ENCODE data around the gene PPIL3.

Gene PPIL3

GRCh38 chr2:200852605-200853004, 36.3 kb downstream of the PPIL3 start:
- no peak overlapping the region for H2AFZ ChIP-seq (ENCODE audit: low read depth)
- no peak overlapping the region for H3K27ac ChIP-seq
- TF ChIP-seq CTCF (conservative IDR thresholded peaks at IDR 0.05; ENCODE audit: low read depth, low read length): no peak
- no peaks in the 10 kb centered on the region for H3K27me3 ChIP-seq (ENCODE audit: insufficient read depth, low read depth)
- no peaks in the 10 kb centered on the region for H3K4me1 ChIP-seq (ENCODE audit: low read depth, poor library complexity, severe bottlenecking)
- no peak overlapping the region for H3K4me3 ChIP-seq (IDR thresholded peaks at IDR 0.05; ENCODE audit: insufficient read depth, low read depth, low read length)
- H3K4me2 ChIP-seq: no peak overlapping the region
- H3K79me2 ChIP-seq (ENCODE audit: insufficient read depth, low read depth): peaks cover 14% of the 10 kb centered on the region
- H3K36me3 ChIP-seq (ENCODE audit: insufficient read depth): peaks cover 35% of the 10 kb centered on the region; the same call in 1 of the 2 replicates
- H3K9ac ChIP-seq: no peak overlapping the region
- H4K20me1 ChIP-seq (ENCODE audit: insufficient read depth): peaks cover 10% of the 10 kb centered on the region; the same call in 1 of the 2 replicates

GRCh38 chr2:200851398-200852248, 37.3 kb downstream of the PPIL3 start:
- Histone ChIP-seq H3K36me3 (ENCODE audit: insufficient read depth) (peaks cover 28% of the 10 kb centered on the region; the same call in 1 of the 2 replicates), H3K4me2 (no peak overlapping the region)

GRCh38 chr2:200850512-200851256, 38.2 kb downstream of the PPIL3 start:
- H3K36me3 ChIP-seq (ENCODE audit: insufficient read depth): peaks cover 22% of the 10 kb centered on the region; the same call in 1 of the 2 replicates
- H4K20me1 ChIP-seq (ENCODE audit: insufficient read depth): peaks cover 5% of the 10 kb centered on the region; the same call in 1 of the 2 replicates
- H3K9ac ChIP-seq: no peak overlapping the region
- H2AFZ ChIP-seq (ENCODE audit: low read depth): no peak overlapping the region
- H3K27me3 ChIP-seq (ENCODE audit: insufficient read depth, low read depth): no peaks in the 10 kb centered on the region
- H3K27ac ChIP-seq: no peak overlapping the region
- H3K4me2 ChIP-seq: no peak overlapping the region
- no peaks in the 10 kb centered on the region for H3K79me2 ChIP-seq (ENCODE audit: insufficient read depth, low read depth)
- H3K4me1 ChIP-seq (ENCODE audit: low read depth, poor library complexity, severe bottlenecking): no peaks in the 10 kb centered on the region
- no peak for TF ChIP-seq CTCF (conservative IDR thresholded peaks at IDR 0.05; ENCODE audit: low read depth, low read length)
- no peak overlapping the region for H3K4me3 ChIP-seq (IDR thresholded peaks at IDR 0.05; ENCODE audit: insufficient read depth, low read depth, low read length)

More at GRCh38 chr2:200851398-200852248, 37.3 kb downstream of the PPIL3 start:
- TF ChIP-seq CTCF (conservative IDR thresholded peaks at IDR 0.05; ENCODE audit: low read depth, low read length): no peak
- H2AFZ ChIP-seq (ENCODE audit: low read depth): no peak overlapping the region
- no peaks in the 10 kb centered on the region for H3K27me3 ChIP-seq (ENCODE audit: insufficient read depth, low read depth)
- H3K9ac ChIP-seq: no peak overlapping the region
- peaks cover 6% of the 10 kb centered on the region; the same call in 1 of the 2 replicates for H3K79me2 ChIP-seq (ENCODE audit: insufficient read depth, low read depth)
- H3K4me1 ChIP-seq (ENCODE audit: low read depth, poor library complexity, severe bottlenecking): no peaks in the 10 kb centered on the region
- no peak overlapping the region for H3K4me3 ChIP-seq (IDR thresholded peaks at IDR 0.05; ENCODE audit: insufficient read depth, low read depth, low read length)
- H3K27ac ChIP-seq: no peak overlapping the region
- H4K20me1 ChIP-seq (ENCODE audit: insufficient read depth): peaks cover 5% of the 10 kb centered on the region; the same call in 1 of the 2 replicates

- Histone ChIP-seq H3K4me3 (IDR thresholded peaks at IDR 0.05; ENCODE audit: insufficient read depth, low read depth, low read length) (no peak overlapping the region), H3K4me1 (ENCODE audit: low read depth, poor library complexity, severe bottlenecking) (no peaks in the 10 kb centered on the region), H3K9ac (no peak overlapping the region), H2AFZ (ENCODE audit: low read depth) (no peak overlapping the region), H3K36me3 (ENCODE audit: insufficient read depth) (no peaks in the 10 kb centered on the region), H3K79me2 (ENCODE audit: insufficient read depth, low read depth) (no peaks in the 10 kb centered on the region), H3K27ac (no peak overlapping the region), H4K20me1 (ENCODE audit: insufficient read depth) (no peaks in the 10 kb centered on the region), H3K4me2 (no peak overlapping the region), H3K27me3 (ENCODE audit: insufficient read depth, low read depth) (no peaks in the 10 kb centered on the region)
- no peak for TF ChIP-seq CTCF (conservative IDR thresholded peaks at IDR 0.05; ENCODE audit: low read depth, low read length)
Observed at GRCh38 chr2:200847939-200848338, 40.9 kb downstream of the PPIL3 start.

All from KMS-11 (cell line).